CD4-positive, alpha-beta T cell treated with Interleukin-4 for 1 hour (primary cell): ENCODE measurements around the gene ZNF554.
"Not testable (repeated sequence)": the region's sequence is repeated elsewhere in the genome, so short reads cannot be mapped to it uniquely, and the experiment has no call there.

Source experiments
- DNase-seq, 2 donors: peaks; one replicate each; pipeline ENCODE4 v3.0.0-alpha.2; 2020 to 2022

Gene ZNF554

GRCh38 chr19:2791440-2791839, 28.2 kb upstream of the ZNF554 start:
- DNase-seq = no peak

GRCh38 chr19:2791876-2792275, 27.8 kb upstream of the ZNF554 start:
- no peak for DNase-seq

- not testable (repeated sequence) for DNase-seq
Observed at GRCh38 chr19:2792666-2793065, 27.0 kb upstream of the ZNF554 start.

GRCh38 chr19:2793126-2793525, 26.5 kb upstream of the ZNF554 start:
- DNase-seq = no peak

- no peak for DNase-seq
Observed at GRCh38 chr19:2793577-2793976, 26.1 kb upstream of the ZNF554 start.

- no peak for DNase-seq
Observed at GRCh38 chr19:2795827-2796658, 23.6 kb upstream of the ZNF554 start.

GRCh38 chr19:2796659-2797266, 22.9 kb upstream of the ZNF554 start:
- DNase-seq = no peak

GRCh38 chr19:2797280-2797679, 22.4 kb upstream of the ZNF554 start:
- no peak for DNase-seq

GRCh38 chr19:2798158-2798685, 21.4 kb upstream of the ZNF554 start:
- DNase-seq = no peak

GRCh38 chr19:2798733-2799132, 20.9 kb upstream of the ZNF554 start:
- no peak for DNase-seq

- no peak for DNase-seq
Observed at GRCh38 chr19:2799273-2800020, 20.2 kb upstream of the ZNF554 start.

- DNase-seq = no peak
Observed at GRCh38 chr19:2800506-2800905, 19.2 kb upstream of the ZNF554 start.

GRCh38 chr19:2802826-2803225, 16.8 kb upstream of the ZNF554 start:
- no peak for DNase-seq

- no peak for DNase-seq
Observed at GRCh38 chr19:2803486-2804155, 16.0 kb upstream of the ZNF554 start.

GRCh38 chr19:2804156-2805004, 15.3 kb upstream of the ZNF554 start:
- no peak for DNase-seq

GRCh38 chr19:2805261-2805900, 14.3 kb upstream of the ZNF554 start:
- no peak for DNase-seq

- DNase-seq = no peak
Observed at GRCh38 chr19:2805991-2806649, 13.5 kb upstream of the ZNF554 start.

GRCh38 chr19:2806736-2807378, 12.8 kb upstream of the ZNF554 start:
- DNase-seq = no peak

GRCh38 chr19:2807379-2808128, 12.1 kb upstream of the ZNF554 start:
- no peak for DNase-seq
